GM19043 (cell line): ENCODE results near the gene KRTAP12-1.
"Not testable (repeated sequence)": the region's sequence is repeated elsewhere in the genome, so short reads cannot be mapped to it uniquely, and the experiment has no call there.

ENCODE experiments used
- ATAC-seq: cut with Tn5 transposase; IDR thresholded peaks from one replicate; pipeline ENCODE4 v1.9.1; 2021; ENCODE audit warnings: low read depth; ENCODE audit not compliant: unreplicated experiment

Gene KRTAP12-1

GRCh38 chr21:44648557-44649311 lies 33.2 kb downstream of the KRTAP12-1 start:
- ATAC-seq, result no peak

GRCh38 chr21:44647222-44647552 lies 34.8 kb downstream of the KRTAP12-1 start:
- no peak for ATAC-seq

DNA sequence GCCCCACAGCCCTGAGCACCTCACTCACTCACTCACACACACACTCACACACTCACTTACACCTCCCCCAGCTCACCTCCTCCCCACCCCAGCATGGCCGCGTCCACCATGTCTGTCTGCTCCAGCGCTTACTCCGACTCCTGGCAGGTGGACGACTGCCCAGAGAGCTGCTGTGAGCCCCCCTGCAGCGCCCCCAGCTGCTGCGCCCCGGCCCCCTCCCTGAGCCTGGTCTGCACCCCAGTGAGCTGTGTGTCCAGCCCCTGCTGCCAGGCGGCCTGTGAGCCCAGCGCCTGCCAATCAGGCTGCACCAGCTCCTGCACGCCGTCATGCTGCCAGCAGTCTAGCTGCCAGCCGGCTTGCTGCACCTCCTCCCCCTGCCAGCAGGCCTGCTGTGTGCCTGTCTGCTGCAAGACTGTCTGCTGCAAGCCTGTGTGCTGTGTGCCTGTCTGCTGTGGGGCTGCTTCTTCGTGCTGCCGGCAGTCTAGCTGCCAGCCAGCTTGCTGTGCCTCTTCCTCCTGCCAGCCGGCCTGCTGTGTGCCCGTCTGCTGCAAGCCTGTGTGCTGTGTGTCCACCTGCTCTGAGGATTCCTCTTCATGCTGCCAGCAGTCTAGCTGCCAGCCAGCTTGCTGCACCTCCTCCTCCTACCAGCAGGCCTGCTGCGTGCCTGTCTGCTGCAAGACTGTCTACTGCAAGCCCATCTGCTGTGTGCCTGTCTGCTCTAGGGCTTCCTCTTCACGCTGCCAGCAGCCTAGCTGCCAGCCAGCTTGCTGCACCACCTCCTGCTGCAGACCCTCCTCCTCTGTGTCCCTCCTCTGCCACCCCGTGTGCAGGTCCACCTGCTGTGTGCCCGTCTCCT lies 35.4 kb downstream of the KRTAP12-1 start, which contains the start of gene KRTAP10-11:
KRTAP10-11 (plus strand) TSS at position 49 of the 856 bp plus-strand sequence; CDS start at position 94, 45 bp downstream.
- ATAC-seq, result not testable (repeated sequence)

DNA sequence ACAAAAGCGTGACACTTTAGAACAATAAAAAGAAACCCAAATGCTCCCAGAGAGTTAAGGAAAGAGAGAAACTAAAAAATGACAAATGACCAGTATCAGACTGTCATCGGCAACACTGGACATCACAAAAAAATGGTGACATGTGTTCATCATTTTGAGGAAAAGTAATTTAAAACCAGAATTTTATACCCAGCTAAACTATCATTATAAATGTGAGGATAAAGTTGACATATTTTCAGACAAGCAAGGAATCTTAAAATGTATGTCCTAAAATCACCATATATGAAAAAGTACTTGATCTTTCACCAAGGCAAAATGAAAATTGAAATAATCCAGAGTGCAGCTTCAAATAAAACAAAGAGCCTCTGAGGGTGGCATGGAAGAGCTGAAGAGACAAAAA lies 37.1 kb downstream of the KRTAP12-1 start:
- no peak for ATAC-seq

GRCh38 chr21:44643741-44644310 lies 38.1 kb downstream of the KRTAP12-1 start:
- no peak for ATAC-seq

DNA sequence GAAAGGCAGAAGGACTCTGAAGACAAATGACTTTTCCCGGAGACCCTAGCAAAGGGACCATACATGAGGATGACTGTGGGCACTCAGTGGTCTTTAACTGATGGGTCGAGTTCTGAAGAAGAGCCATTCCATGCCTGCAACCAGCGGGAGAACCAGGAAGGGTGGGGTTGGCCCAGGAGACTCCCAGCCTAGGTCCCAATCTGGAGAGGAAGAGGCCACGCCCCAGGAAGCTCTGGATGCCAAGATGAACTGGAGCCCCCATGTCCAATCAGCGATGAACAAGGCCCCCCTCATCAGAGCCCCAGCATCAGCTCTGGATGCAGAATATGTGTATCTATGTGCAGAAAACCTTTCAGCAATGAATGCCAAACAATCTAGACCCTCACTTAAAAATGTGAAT lies 41.2 kb downstream of the KRTAP12-1 start:
- ATAC-seq, result no peak

- ATAC-seq, result no peak
Observed at GRCh38 chr21:44639331-44639655, 42.7 kb downstream of the KRTAP12-1 start.

- ATAC-seq, result not testable (repeated sequence)
Observed at GRCh38 chr21:44638506-44639330, 43.2 kb downstream of the KRTAP12-1 start.

DNA sequence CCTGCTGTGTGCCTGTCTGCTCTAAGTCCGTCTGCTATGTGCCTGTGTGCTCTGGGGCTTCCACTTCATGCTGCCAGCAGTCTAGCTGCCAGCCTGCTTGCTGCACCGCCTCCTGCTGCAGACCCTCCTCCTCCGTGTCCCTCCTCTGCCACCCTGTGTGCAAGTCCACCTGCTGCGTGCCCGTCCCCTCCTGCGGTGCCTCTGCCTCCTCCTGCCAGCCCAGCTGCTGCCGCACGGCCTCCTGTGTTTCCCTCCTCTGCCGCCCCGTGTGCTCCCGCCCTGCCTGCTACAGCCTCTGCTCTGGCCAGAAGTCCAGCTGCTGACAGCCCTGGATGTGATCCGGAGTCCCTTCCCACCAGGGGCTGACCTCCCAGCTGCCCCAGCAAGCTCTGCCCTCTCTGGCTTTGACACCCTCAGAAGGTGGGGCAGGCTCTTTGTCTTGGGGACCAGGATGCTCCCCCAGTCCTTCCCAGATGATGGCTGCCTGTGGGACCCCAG lies 44.1 kb downstream of the KRTAP12-1 start:
- not testable (repeated sequence) for ATAC-seq

DNA sequence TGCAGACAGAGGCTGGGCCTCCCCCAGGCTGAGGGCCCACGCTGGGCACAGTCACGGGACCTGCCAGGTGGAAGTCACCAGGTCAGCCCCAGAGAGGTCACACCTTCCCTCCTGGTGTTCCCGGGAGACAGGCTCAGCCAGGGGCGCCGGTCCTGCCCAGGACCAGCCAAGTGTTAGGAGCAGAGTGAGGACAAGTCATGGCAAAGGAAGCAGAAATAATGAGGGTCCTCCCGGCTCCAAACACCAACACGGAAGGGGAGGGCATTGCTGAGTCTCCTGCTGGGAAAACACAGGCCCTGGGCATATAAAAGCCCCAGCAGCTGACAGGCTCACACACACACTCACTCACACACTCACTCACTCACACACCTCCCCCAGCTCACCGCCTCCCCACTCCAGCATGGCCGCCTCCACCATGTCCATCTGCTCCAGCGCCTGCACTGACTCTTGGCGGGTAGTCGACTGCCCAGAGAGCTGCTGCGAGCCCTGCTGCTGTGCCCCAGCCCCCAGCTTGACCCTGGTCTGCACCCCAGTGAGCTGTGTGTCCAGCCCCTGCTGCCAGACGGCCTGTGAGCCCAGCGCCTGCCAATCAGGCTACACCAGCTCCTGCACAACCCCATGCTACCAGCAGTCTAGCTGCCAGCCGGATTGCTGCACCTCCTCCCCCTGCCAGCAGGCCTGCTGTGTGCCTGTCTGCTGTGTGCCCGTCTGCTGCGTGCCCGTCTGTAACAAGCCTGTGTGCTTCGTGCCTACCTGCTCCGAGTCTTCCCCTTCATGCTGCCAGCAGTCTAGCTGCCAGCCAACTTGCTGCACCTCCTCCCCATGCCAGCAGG lies 44.7 kb downstream of the KRTAP12-1 start, which contains the start of gene KRTAP10-10:
KRTAP10-10 (plus strand) TSS at position 339 of the 833 bp plus-strand sequence; CDS start at position 401, 62 bp downstream.
- no peak for ATAC-seq

DNA sequence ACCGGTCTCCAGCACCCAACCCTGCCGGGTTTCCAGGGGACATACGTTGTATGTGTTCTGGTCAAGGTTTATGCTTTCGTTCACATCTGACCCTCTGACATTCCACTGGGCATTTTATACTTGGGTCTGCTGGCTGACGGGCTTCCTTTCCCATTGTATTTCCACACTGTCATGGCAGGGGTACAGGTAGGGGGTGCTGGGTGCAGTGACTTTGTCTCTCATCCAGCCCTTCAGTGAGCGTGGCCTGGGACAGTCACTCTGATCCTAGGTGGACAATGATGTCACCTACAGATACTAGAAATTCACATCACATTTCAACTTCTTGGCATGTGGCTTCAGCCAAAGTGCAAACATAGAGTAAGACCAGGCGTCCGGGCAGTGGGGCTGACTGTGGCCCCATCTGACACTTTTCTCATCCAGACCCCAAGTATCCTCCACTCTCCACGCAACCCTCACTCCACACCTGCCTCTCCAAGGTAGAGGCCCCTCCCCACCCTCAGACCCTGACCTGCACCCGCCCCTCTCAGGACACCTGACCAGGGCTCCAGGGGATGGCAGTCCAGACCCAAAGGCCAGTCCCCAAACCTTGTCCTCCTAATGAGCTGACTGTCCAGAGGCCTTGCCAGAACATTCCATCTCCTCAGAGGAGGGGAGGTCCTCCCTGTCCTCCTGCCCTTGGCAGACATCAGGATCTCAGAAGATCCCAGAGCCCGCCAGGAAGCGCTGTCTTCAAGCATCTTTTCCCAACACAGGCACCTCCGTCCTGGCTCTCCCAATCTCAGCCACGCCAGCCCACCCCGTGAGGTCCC lies 45.5 kb downstream of the KRTAP12-1 start:
- ATAC-seq, result no peak

DNA sequence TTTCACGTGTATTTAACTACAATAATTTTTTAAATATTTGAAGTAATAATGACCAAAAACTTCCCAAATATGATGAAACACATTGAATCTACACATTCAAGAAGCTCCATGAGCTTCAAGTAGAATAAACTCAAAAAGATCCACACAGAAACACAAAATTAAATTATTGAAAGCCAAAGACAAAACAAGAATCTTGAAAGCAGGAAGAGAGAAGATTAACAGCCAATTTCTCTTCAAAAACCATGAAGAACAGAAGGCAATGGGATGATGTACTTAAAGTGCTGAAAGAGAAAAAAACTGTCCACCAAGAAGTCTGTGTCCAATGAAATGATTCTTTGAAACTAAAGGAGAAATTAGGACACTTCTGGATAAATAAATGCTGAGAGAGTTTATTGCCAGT lies 49.9 kb downstream of the KRTAP12-1 start:
- no peak for ATAC-seq
